ENCODE results near the gene TTLL10.

DNA sequence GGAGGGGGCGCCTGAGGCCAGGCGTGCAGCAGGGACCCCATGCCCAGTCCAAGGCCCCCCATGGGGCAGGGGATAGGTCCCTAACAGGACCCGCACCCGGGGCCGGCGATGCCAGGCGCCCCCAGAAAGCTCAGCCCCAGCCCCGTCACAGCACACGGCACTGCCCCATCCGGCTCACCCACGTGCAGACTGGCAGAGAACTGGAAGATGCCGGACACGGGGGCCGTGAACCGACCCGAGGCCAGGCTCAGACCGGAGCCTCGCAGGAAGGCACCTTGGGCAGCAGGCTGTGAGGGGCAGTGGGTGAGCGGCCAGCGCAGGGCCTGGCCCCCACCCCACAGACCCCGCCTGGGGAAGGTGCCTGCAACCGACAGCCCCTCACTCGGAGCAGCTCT lies 69.6 kb downstream of the TTLL10 start:
- TF ChIP-seq, protein P1, sequence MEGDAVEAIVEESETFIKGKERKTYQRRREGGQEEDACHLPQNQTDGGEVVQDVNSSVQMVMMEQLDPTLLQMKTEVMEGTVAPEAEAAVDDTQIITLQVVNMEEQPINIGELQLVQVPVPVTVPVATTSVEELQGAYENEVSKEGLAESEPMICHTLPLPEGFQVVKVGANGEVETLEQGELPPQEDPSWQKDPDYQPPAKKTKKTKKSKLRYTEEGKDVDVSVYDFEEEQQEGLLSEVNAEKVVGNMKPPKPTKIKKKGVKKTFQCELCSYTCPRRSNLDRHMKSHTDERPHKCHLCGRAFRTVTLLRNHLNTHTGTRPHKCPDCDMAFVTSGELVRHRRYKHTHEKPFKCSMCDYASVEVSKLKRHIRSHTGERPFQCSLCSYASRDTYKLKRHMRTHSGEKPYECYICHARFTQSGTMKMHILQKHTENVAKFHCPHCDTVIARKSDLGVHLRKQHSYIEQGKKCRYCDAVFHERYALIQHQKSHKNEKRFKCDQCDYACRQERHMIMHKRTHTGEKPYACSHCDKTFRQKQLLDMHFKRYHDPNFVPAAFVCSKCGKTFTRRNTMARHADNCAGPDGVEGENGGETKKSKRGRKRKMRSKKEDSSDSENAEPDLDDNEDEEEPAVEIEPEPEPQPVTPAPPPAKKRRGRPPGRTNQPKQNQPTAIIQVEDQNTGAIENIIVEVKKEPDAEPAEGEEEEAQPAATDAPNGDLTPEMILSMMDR (IDR thresholded peaks at IDR 0.05; ENCODE audit: low read depth, low read length) = no peak
- TF ChIP-seq, protein P2, sequence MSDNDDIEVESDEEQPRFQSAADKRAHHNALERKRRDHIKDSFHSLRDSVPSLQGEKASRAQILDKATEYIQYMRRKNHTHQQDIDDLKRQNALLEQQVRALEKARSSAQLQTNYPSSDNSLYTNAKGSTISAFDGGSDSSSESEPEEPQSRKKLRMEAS (IDR thresholded peaks at IDR 0.05; ENCODE audit: low read depth, low read length) = no peak
- TF ChIP-seq MYC (IDR thresholded peaks at IDR 0.05; ENCODE audit: low read depth, low read length) = no peak
